HT1080 (cell line): Measurements from ENCODE around the gene CDC42BPG. TPM values are rescaled to one million over a fixed set of nuclear protein-coding genes. Genes with fewer than 3 reads are reported as not detected.
"Not testable (repeated sequence)": the region's sequence is repeated elsewhere in the genome, so short reads cannot be mapped to it uniquely, and the experiment has no call there.

Experiments used
- DNase-seq: peaks from one replicate; pipeline ENCODE4 v3.0.0-alpha.2; 2015; ENCODE audit warnings: low read depth
- total RNA-seq: library from RNA; depleted of rRNA; stranded (reverse); fragments of >200 nt; shearing (Covaris generic); gene quantifications from 2 replicates; pipeline ENCODE4 v1.2.3, GENCODE V29; 2014

CDC42BPG gene
- total RNA-seq, 1 experiment from 2014 or later: 0.23 TPM

- peak; percentile 84 for DNase-seq
Measured at GRCh38 chr11:64834723-64835615, 9.5 kb downstream of the CDC42BPG start.

- no peak for DNase-seq
Measured at GRCh38 chr11:64834031-64834722, 10.3 kb downstream of the CDC42BPG start.

DNA sequence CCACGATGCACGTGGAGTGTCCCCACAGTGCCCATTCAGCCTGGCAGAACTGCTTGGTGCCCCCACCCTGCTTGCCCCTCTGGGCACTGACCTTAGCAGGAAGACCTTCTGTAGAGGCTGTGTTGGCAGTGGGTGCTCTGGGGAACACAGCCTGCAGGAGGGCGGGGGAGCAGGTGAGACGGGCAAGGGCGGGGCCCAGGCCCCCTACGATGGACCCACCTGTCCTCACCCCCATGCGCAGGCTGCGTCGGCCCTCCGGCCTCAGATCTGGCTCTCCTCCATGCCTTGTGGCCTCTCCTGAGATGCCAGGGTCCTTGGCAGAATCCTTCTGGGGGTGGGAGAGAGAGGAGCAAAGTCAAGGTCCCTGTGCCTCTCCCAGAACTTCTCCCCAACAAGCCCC is 10.9 kb downstream of the CDC42BPG start:
- DNase-seq: no peak

DNA sequence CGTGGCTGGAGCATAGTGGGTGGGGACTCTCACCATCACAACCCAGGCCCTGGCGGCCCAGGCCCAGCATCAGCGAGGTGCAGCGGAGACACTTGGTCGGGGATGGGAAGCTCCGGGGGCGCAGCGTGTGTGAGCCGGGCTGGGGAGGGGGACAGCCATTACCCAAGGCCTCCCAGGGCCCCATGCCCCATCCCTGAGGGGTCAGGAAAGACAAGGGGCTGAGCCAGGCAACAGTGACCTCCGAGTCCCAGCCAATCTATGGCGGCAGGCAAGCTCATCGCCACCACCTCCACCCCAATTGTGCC is 11.3 kb downstream of the CDC42BPG start:
- DNase-seq: no peak

DNA sequence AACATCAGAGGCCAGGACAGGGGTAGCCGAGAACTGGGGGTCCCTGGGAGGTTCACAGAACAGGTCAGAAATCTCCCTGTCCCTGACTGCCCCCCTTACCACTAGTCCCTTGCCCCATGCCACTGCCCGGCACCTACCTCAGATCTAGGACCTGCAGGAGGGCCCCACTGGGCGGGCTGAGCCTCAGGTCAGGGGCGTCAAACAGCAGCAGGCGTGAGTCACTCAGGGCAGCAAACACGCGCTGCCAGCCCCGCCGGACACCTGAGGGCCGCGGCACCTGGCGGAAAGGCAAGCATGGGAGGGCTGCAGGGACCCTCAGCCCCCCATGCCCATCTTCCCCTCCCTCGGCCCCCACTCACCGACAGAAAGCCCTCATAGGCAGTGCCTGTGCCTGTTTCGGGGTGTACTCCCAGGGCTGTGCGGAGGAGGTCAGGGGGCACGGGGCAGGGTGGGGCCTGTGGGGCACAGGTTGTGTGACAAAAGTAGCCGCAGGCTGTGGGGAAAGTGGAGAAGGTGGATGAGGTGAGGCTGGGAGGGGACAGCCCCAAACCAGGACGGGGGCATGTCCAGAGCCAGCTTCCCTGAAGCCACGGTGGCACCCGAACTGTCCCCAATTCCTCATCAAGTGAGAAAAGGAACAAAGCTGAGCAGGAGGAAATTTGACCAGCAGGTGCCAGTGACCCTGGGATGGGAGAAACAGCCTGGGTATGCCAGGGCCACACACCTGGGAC is 11.8 kb downstream of the CDC42BPG start:
- no peak for DNase-seq

DNA sequence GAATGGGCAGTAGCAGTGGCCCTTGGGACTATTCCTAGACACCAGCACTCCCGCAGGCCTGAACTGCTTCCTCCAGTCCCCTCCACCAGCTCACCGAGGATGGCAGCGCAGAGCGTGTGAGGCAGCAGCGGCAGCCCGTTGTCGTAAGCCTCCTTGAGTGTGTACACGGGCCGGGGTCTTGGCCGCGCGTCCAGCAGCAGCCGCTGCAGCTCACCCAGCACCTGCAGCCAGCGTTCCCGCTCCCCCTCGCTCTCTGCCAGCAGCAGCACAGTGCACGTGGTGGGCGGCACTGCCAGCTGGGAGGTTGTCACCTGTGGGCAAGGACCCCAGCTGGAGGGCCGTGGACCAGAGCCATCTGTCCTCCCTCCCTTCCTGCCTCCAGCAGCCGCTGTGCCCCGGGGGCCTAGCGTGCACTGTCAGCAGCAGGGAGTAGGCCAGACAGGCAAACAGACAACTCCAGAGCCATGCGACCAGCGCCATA is 13.0 kb downstream of the CDC42BPG start:
- no peak for DNase-seq

DNA sequence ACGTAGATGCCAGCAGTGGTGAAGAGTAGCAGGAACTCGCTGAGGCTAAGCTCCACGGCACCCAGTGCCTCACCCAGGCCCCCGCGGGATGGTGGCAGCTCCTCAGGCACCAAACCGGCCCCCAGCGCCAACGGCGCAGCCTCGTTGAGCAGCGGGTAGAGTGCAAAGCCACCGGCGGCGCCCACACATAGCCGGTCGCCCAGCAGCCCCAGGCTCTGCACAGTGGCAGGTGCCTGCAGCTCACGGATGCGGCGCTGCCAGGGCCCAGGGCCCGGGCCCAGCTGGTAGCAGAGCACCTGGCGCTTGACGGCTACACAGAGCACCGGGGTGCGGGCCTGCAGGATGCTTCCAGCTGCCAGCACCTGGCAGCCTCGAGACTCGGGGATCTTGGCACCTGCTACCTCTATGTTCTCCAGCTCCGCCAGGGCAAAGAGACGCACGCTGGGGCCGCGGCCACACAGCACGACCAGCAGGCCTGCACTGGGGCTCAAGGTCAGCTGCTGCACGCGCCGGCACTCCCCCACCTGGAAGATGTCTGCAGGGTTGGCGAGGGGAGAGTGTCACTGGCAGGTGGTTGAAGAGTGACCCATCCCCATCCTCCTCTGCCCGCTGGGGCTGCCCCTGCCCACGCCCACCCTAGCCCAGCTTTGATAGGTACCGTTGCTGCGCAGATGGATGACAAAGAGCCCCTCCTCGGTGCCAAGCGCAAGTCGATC is 14.8 kb downstream of the CDC42BPG start:
- DNase-seq: no peak

DNA sequence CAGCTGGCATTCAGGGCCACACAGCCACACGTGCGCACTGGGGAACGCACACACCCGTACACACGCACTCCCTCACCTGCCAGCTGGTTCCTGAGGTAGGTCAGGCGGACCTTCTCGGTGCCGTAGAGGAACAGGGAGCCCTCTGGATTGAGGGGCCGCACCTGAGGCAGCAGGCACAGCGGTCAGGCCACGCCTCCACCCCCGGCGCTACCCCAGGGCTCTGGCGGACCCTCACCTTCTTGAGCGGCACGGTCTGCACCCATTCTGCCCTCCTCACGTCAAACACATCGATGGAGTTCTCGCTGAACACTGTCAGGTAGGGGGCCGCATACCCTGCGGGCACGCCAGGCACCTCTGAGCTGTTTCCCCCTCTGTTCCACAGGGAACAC is 17.0 kb downstream of the CDC42BPG start:
- no peak for DNase-seq

DNA sequence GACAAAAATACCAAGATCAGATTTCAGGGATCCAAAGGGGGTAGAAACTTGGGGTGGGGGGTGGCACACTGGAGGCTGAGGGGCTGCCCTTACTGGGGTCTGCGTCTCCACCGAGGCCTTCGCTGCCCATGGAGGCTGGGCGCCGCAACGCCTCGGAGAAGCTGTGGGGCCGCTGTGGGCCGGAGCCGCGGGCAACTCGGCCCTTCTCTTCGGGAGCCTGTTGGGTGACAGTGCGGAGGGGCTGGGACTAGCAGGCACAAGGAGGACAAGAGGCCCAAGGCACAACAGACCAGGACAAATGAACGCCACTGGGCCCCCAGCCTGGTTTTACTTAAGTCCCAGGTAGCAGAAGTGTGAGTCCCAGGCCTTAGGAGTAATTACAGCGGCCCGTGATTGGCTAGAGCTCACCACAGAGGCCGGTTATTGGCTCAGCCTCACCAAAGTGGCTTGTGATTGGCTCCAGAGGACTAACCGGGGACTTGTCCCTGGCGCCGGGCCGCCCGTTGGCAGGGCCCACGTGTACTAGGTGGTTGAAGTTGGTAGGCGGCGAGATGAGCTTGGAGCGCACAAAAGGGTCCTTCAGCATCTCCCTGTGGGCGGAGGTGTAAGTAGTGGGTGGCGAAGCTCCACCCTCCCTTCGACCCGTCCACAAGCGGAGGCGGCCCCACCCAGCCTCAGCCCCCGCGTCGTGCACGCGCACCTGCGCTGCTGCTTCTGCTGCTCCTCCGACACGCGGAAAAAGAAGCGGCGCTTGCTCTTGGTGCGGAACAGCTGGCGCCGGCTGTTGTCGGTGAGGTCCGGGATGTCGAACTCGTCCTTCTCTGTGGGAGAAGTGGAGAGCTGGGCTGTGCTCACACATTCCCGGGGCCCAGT is 17.6 kb downstream of the CDC42BPG start:
- no peak for DNase-seq

- DNase-seq: no peak
Measured at GRCh38 chr11:64826062-64826461, 18.4 kb downstream of the CDC42BPG start.

- no peak for DNase-seq
Measured at GRCh38 chr11:64823568-64824119, 20.8 kb downstream of the CDC42BPG start.

- no peak for DNase-seq
Measured at GRCh38 chr11:64817476-64817875, 27.0 kb downstream of the CDC42BPG start.

GRCh38 chr11:64815433-64815832 is 29.0 kb downstream of the CDC42BPG start:
- DNase-seq: not testable (repeated sequence)

- peak; percentile 30 for DNase-seq
Measured at GRCh38 chr11:64814712-64815187, 29.7 kb downstream of the CDC42BPG start.

GRCh38 chr11:64813826-64814225 is 30.6 kb downstream of the CDC42BPG start:
- DNase-seq: no peak

DNA sequence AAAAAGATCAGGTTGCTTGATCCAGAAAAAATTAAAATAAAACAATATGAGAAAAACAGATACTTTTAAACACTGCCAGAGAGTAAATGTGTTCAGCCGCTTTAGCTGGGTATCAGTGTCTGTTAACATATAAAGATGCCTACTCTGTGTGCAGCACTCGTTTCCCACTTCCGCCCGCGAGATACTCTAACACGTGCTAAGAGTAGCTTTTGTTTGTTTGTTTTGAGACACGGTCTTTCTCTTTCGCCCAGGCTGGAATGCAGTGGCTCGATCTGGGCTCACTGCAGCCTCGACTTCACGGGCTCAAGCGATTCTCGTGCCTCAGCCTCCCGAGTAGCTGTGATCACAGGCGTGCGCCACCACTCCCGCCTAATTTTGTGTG is 33.6 kb downstream of the CDC42BPG start:
- no peak for DNase-seq

DNA sequence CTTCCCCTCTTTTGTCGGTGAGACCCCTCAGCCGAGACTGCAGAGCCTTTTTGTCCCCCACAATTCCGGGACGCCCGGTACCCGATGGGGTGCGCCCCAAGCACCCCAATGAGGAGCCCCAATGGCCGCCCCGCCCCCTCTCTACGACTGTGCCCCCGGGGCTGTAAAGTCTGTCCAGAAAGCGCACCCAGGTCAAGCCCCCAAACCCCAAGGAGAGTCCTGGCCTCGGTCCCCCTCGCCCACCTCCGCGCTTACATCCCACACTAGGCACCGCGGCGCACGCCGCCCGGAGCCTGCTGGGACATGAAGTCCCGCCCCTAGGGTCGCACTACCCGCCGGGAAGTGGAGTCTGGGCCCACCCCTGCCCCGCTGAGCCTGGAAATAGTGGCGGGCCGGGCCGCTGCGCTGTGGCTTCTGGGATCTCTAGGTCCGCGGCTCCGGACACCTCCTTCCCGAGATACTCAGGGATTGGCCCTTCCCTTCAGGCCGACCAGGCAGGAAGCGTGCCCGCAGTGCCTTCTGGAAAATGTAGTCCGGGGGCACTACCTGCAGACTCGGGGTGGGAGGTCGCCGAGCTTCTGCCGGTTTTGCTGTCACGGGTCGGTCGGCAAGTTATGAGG is 34.1 kb downstream of the CDC42BPG start, which contains the start of gene MEN1:
Gene MEN1, minus strand, starts transcription at position 281 of the 620 bp plus-strand sequence. CDS start 442 bp downstream, outside the sequence.
- DNase-seq: peak; percentile 98

GRCh38 chr11:64809781-64810241 is 34.6 kb downstream of the CDC42BPG start:
- no peak for DNase-seq

DNA sequence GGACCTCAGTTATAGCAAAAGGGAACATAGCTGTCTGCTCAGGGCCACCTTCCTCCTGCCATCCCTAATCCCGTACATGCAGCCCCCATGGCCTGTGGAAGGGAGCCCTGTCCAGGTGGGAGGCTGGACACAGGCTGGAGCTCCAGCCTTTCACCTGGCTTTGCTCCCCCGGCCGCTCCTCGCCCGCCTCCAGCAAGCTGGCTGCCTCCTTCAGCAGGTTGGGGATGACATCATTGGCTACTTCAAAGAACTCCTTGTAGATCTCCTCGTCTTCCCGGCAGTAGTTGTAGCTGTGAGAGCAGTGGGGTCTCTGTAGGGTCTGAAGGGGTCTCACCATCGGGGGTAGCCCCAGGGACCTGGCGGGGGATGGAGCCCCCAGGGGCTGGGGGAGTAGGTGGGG is 39.0 kb downstream of the CDC42BPG start:
- no peak for DNase-seq
